Fibroblast of peridontal ligament (primary cell): ENCODE results near the gene KLHL29.

Experiments
- DNase-seq: peaks from one replicate; pipeline ENCODE4 v3.0.0-alpha.2; 2010; ENCODE audit errors: extremely low read depth

Gene KLHL29

DNA sequence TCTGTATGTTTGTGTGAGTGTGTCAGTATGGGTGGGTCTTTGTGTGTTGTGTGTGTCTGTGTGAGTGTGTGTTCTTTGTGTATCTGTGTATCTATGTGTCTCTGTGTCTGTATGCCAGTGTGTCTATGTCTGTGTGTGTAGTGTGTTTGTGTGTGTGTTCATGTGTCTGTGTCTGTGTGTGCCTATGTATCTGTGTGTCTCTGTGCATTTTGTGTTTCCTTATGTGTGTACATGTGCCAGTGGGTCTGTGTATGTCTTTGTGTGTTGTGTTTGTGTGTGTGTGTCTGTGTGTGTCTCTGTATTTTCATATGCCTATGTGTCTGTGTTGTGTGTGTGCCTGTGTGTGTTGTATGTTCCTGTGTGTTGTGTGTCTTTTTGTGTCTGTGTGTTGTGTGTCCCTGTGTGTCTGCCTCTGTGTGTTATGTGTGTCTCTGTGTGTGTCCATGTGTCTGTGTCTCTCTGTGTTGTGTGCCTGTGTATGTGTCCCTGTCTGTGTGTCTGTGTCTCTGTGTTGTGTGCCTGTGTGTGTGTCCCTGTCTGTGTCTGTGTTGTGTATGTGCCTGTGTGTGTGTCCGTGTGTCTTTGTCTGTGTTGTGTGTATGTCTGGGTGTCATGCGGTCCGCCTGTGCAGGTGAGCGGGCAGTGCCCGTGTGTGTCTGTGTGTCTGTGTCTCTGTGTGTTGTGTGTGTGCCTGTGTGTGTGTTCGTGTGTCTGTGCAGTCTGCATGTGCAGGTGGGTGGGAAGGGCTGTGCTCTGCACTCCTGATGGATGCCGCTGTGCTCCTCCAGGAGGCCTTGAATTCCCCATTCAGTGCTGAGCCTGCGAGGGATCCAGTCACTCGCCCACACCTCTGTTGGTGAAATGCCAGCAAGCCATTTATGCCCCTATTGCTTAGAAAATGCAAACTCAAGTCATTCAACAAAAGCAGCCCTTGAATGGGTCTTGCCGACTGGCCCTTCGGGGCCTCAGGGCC is 37.4 kb downstream of the KLHL29 start:
- no peak for DNase-seq

DNA sequence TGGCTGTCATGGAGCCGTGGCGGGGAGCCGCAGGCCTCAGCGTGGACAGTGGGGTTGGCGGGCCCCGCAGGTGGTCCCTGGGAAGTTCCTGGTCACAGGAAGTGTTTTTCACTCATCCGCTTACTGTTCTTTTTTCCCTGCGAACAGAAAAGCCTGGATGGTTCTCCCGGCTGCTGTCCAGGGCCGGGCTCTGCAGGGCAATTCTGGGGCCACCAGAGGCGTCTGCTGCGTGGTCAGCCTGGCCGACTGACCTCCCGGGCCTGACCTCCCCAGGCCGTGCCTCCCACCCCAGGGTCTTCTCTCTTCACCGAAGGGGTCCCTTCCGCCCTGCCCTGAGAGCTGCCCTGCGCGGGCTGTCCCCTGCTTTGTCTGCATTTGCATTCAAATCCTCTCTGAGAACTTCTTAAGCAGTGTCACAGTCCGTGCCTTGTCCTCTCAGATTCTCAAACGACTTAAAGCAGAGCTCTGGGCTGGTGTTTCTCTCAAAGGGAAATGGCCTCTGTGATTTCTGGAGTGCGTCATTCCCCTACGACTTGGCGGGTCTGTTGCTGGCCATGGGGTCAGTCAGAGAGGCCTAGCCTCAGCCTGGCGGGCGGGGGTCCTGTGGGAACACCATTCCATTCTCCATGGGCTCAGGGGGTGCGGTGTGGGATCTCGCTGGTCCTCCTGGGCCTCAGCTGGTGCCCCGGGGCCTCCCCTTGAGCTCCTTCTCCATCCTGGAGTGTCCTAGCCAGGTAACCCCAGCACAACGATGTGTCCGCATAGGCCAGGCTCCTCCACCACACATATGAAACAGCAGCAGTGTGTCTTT is 38.3 kb downstream of the KLHL29 start:
- no peak for DNase-seq

DNA sequence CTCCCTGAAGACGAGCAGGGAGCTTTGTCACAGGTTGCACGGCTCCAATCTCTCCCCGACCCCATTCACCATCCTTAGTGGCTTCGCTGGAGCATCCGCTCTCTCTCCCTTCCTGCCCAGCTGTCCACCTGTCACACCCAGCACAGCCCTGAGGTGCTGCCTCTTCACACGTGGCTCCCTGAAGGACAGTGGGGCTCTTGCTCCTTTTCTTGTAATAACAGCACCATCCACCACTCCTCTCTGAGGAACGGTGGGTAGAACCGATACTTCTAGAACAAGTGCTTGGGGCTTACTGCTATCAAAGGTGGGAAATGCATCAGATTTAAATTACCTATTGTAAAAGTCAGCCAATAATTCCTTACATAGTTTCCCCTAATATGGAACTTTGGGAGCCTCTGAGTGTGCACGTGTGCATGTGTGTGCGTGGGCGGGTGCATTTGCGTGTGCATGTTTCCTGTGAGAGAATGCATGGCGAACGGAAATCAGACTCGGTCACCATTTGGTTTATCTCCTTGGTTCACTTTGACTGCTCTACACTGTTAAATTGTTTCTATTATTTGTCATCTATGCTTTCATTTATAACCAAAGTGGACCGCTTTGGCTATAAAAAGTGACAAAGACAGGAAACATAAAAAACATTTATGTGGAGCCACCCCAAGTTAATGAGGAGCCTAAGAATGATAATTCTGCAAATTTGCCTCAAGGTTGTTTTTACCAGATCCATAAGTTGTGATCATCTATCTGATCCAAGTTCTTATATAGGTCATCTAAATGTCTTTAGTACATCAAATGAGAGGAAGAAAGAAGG is 39.1 kb downstream of the KLHL29 start:
- DNase-seq, result no peak

DNA sequence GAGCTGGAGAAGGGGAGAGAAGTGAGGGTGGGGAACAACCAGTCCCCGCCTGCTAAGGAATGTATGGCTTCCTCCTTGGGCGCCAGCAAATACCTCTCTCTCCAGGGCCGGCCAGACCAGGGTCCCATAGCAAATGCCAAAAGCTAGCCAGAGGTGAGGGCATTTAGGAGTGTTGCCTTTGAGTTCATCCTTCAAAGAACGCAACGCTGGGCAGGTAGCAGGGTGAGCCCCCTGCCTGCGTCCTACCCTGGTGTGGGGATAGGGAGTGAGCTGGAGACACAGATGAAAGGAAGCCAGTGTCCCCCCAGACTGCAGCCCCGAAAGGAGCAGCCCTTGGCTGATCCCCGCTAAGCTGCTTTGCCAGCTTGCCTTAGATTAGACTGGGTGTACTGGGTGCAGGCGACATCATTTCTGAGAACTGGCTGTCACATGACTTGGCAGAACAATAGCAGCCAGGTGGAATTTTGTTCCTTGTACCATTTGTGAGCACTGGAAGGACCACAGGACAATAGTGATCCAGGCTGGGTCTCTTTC is 40.4 kb downstream of the KLHL29 start:
- DNase-seq, result no peak

DNA sequence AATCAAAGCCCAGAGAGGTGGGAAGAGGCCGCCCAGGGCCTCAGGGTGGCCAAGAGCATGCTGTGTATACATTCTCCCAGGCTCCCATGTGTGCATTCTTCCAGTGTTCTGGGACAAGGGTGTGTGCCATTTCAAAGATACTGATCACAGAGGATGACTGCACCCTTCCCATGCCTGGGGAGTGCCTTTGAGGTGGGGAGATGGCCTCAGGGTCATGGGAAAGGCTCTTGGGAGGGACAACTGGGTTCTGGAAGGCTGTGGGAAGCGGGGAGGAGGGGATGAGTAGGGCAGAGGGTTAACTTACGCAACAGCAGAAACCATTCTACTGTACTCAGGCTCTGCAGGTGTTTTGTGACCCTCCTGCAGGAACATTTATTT is 40.9 kb downstream of the KLHL29 start:
- DNase-seq, result no peak

DNA sequence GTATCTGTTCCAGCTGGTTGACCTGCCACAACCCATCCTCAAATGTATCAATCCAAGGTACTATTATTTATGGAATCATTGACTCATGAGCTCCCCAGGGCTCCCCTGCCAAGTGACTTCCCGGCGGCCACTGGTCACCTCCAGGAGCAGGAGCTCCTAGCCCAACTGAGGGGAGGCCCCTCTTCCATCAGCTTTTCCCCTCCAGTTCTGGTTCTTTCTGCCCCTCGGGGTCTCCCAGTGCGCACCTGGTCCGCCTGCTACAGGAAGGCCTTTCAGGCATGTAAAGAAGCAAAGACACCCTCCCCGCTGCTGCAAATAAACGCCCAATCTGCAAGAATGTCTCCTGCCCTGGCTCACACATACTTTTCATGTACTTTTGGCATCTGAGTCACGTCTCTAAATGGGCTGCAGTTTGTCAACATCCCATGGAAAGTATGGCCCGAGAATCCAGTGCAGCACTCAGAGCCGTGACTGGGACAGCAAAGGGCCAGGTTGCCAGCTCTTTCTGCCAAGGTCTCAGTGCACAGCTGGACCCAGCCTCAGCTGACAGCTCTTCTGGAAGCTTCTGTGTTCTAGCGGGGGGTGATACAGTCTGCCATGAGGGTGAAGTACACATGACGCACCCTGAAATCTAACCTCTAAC is 41.4 kb downstream of the KLHL29 start:
- DNase-seq, result peak; percentile 59

DNA sequence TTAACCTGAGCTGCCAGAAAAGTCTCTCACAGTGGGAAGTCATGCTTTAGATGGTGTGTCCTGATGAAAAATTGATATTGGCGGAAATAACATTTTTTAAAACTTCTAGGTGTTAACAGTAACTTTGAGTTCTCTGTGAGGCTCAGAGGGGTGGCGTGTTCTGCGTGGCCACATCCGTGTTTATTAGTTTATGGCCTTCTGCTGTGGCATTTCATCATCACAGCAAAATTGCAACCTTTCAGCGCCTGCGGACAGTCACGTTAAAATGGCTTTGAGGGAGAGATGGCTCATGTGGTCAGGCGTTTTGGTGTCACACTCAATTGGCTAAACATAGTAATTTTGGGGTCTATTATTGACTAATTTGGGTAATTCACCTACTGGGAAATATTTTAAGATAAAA is 42.4 kb downstream of the KLHL29 start:
- no peak for DNase-seq

DNA sequence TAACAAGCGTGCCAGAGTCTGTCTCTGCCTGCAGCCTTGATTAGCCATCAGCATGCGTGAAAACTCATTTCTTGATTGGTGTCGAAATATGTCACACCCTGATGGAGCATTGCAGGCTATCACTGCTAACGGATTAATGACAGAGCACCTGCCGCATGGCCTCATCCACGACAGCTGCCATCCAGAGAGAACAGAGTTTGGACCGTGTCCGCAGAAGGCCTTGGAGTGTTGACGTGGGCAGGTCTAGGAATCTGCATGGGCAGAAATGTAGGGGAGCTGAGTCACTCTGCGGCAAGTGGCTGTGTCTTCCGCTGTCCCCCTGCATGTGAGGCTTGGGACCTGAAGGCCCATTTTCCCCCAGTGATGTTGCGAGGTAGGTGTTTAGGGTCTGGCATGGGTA is 43.0 kb downstream of the KLHL29 start:
- no peak for DNase-seq

DNA sequence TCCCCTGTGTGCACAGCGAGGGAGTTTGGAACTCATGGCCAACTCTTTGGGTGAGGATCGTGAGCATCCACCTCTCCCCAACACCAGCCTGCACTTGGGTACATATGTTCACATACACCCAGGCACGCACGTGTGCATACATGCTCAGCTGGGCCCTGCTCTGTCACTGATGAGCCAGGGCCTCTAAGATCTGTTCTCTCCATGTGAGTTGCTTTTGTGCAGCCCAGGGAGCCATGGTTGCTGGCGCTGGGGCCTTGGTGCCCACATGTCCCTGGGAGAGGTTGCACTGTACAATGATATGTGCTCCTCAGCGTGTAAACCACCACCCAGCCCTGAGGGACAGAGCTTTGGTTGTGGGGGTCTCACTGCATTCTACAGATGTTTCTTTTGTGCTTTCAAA is 44.1 kb downstream of the KLHL29 start:
- DNase-seq, result no peak

DNA sequence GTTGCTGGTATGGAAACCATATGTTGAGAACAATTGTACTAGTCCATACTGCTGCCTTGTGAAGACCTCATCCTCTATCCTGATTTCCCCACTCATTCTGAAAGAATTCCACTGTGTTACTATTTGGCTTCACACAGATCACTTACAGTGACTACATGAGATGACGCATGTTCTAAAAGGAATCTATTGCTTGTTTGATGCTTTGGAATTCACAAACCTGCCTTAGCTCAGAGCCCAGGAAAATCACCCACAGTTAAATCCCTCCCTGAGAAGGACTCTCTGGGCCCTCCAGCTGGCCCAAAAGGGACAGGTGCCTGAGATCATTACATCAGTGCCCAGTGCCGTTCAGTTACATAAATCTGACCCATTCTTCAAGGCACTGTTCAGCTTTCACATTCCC is 45.3 kb downstream of the KLHL29 start:
- peak; percentile 92 for DNase-seq

DNA sequence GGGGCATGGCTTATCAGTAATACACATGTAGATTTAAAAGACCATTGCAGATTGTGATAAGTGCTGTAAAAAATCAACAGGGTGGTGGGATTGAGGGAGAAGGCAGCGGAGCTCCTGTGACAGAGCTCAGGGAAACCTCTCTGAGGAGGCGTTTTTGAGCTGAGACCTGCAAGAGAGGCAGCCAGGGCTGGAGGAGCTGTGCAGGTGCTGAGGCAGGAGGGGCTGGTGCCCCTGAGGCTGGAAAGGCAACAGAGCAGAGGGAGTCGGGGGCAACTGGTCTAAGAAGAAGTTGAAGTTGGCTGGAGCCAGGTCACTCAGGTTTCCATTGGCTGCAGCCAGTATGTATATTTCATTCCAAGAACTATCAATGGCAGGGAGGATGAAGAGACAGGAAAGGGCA is 47.6 kb downstream of the KLHL29 start:
- no peak for DNase-seq

DNA sequence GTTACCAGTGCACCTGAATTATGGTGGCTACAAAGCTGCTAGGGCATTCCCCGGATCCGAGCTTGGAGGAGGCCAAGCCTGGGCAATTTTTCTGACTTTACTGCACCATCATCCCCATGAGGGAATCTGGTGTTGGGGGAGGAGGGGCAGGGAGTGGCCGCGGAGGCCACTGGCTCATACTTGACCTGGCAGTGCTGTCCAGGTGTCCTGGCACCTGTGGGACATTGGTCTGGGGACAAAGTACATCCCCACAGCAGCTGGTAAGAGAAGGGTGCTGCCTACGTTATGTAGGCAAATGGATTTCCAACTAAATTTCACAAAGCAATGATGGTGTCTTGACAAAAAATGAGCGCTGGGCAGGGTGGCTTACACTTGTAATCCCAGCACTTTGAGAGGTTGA is 48.3 kb downstream of the KLHL29 start:
- no peak for DNase-seq

DNA sequence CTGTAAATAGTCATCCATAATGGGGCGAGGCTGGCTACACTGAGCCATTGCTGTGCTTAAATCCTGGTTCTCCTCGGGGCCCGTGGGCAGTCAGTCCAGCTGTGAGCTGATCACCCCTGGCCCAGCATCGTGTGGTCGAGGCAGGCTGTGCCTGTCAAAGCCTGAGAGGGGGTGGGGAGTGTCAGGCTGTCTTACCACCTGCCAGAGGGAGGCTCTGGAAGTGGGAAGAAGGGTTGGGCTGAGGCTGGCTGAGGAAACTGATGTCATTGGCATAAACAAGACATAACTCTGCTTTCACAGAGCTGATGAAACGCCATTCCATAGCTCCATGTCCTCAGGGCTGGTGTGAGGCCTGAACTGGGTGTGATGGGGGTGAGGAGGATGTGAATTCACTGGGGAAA is 49.7 kb downstream of the KLHL29 start:
- no peak for DNase-seq

DNA sequence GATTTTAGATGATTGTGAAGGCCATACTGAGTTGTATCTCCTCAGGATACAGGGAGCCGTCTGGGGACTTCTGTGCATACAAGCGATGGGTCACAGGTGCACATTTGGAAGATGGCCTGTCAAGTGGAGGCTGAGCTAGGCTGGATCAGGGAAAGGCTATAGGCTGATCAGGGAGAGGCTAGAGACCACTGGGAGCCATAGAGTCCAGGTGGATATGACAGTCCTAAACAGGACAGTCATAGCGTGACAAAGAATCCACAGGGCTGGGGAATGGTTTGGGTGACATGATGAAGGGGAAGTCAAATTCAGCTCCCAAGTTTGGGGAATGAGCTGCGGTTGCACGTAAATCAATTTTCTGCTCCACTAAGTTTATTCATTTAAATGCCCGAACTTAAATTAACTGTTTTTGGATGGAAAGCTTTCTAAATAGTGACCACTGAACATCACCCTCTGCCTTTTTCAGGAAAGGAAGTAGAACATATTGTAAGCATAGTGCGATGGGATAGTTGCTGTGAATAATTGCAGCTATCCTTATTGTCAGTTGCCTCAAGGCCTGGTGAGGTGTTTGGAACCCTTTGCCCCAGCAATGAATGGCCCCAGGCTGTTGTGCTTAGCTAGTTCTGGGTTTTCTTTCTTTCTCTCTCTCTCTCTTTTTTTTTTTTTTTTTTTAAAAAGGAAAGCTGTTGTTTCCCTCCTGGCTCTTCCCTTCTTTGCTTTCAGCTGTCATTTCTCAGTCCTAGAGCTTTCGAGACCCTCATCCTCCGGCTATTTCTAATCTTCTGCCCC is 50.5 kb downstream of the KLHL29 start:
- DNase-seq, result no peak

DNA sequence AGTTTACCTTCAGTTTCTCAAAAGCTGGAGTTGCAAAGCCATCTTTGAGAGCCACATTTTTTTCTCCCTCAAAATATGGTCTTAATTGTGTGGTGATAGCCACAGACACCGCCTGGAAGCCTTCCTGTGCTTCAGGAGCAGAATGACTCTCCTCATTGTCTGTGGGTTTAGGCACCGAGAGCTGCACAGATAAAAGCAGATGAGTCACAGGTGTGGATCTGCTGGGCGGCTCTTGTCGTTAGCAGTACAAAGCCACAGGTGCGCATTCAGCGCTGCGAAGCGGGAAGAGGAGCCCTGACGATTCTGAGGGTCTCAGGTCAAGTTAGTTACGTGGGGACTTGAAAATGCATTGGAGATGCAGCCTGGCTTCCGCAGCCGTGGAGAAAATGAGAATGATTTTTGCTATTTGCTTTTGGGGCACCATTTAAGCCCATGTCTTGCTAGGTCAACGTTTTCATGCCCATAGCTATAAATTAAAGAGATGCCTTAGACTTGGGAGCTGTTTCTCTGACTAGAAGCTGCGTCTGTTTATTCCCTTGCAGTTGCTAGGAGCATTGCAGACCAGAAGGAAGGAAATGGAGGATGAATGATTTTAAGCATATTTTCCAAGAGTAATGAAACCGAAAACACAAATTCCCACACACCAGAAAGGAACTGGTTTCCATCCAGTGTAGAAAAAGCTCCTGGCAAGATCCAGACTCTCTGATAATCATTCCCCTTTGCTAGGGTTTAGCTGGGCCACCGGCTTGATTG is 51.5 kb downstream of the KLHL29 start:
- peak; percentile 54 for DNase-seq

DNA sequence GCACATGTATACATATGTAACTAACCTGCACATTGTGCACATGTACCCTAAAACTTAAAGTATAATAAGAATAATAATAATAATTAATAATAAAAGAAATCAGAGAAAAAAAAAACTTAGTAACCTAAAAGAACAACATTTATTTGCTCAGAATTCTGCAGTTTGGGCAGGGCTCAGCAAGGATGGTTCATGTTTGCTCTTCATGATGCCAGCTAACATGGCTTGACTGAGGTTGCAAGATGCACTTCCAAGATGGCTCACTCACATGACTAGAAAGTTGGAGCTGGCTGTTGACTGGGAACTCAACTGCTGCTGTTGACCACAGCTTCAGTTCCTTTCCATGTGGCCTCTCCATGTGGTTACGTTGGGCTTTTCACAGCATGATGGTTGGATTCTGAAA is 56.4 kb downstream of the KLHL29 start:
- DNase-seq, result no peak

DNA sequence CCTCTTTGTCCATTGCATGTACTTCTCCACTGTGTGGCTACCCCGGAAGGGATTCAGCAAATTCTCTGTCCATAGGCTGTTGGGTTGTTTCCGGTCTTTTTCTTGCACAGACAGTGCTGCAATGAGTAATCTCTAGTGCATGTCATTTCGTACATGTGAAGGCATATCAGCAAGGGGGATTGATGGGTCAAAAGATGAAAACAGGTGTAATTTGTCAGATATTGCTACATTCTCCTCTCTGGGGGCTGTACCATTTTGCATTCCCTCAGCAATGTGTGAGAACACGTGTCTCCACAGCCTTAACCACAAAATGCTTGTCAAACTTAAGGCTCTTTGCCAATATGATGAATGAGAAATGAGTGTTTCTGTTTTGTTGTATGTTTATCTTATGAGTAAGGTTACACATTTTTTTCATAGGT is 60.5 kb downstream of the KLHL29 start:
- DNase-seq, result peak; percentile 80

DNA sequence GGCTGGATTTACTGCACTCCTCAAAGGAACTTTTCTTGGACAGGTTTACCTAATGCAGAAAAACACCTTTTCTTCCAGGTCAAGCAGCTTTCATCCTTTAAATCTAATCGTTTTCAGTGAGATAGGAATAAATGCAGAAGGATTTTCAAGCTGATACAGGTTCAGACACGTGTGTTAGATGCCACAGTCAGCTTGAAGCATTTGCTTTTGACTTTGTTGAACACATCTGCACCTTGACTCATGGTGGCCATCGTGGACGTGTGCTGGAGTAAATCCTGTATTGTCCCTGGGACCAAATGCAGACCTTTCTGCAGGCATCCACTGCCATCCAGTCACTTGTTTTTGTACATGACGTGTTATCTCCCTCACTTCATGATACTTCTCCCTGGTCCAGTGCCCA is 61.9 kb downstream of the KLHL29 start:
- no peak for DNase-seq

DNA sequence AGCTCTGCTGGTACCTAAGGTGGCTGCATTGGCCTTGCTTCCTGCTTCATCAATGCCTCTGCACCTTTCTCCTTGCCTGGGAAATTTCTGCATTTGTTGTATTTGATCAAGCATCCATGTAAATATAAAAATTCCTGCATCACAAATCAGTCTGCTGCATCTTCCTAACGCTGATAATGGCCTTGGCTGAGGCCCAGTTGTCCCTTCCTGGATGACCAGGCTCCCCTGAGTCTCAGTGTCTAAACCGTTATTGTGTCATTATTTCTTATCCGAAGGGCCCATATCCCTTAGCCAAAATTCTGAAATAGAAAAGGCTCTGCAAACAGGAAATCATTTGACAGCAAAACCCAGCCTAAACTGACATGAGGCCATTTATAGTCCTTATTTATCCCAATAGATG is 62.4 kb downstream of the KLHL29 start:
- no peak for DNase-seq

DNA sequence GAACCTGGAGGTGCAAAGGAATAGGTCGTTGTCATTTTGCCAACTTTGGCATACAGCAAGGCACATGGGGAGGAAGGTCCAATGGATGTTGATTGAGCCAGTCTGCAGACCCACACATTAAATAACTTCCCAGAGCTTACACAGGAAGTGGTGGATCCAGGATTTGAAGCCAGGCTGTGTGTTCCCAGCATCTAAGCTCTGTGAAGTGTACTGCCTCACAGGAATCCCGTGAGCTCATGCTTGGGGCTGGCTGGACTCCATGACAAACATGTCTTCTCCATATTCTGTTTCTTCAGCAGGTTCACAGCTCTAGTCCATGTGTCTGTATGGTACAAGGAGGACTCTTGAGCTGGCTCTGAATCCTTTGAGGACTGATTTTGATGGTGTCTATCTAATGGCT is 63.9 kb downstream of the KLHL29 start:
- no peak for DNase-seq
